NT2/D1 (cell line): ENCODE results near the gene FBXO17.
"Not testable (repeated sequence)": the region's sequence is repeated elsewhere in the genome, so short reads cannot be mapped to it uniquely, and the experiment has no call there.

Experiments used
- SUZ12 ChIP-seq: IDR thresholded peaks from 2 replicates; pipeline ENCODE4 v1.6.1; 2011; ENCODE audit not compliant: insufficient read length, insufficient read depth; ENCODE audit errors: extremely low read depth
- YY1 ChIP-seq: IDR thresholded peaks from 2 replicates; pipeline ENCODE4 v1.6.1; 2011; ENCODE audit not compliant: insufficient read length, insufficient read depth
- ZNF274 ChIP-seq: IDR thresholded peaks from 2 replicates; pipeline ENCODE4 v1.6.1; 2011; ENCODE audit warnings: mild to moderate bottlenecking, low read depth, low read length

DNA sequence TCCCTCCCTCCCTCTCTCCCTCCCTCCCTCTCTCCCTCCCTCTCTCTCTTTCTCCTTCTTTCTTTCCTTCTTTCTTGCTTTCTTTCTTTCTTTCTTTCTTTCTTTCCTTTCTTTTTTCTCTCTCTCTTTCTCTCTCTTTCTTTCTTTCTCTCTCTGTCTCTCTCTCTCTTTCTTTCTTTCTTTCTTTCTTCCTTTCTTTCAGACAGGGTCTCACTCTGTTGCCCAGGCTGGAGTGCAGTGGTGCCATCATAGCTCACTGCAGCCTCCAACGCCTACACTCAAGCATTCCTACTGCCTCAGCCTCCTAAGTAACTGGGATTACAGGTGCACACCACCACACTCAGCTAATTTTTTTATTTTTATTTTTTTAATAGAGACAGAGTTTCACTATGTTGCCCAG, 14.1 kb upstream of the FBXO17 start:
- TF ChIP-seq ZNF274, SUZ12, YY1: not testable (repeated sequence)
